A673 (cell line): ENCODE results near the gene C12orf56. TPM values are rescaled to one million over a fixed set of nuclear protein-coding genes. Genes with fewer than 3 reads are reported as not detected.

Source experiments
- BruUV-seq: library from RNA; stranded (reverse); fragments of 400-500 nt; replicated peaks from 2 replicates; lab custom pipeline; 2021; lab: Mats Ljungman, UMichigan
- CTCF ChIA-PET: fragments of 300-600 bp; sonication (Branson Sonifier 250); formaldehyde crosslinking; loops from one replicate; lab custom pipeline; 2022; ENCODE audit warnings: antibody characterized with exemption; lab: Charles Lee
- POLR2A ChIA-PET: fragments of 300-600 bp; sonication (Branson Sonifier 250); formaldehyde crosslinking; loops from one replicate; lab custom pipeline; 2022; ENCODE audit warnings: antibody characterized with exemption; ENCODE audit not compliant: low non-redundant PET; lab: Charles Lee
- DNase-seq: peaks from one replicate; pipeline ENCODE4 v3.0.0-alpha.2; 2015; ENCODE audit warnings: low spot score
- H3K27ac ChIP-seq: fragments of 200-600 bp; sonication (generic); 2 replicates; pipeline ENCODE4 v1.5.1; 2016; ENCODE audit warnings: mixed run types, low read depth, mild to moderate bottlenecking, mixed read lengths, antibody characterized with exemption, low read length; ENCODE audit not compliant: poor library complexity, severe bottlenecking
- H3K27me3 ChIP-seq: fragments of 200-600 bp; sonication (generic); replicated peaks from 2 replicates; pipeline ENCODE4 v1.6.1; 2017; ENCODE audit warnings: mixed run types, low read depth, mild to moderate bottlenecking, mixed read lengths, antibody characterized with exemption, low read length; ENCODE audit not compliant: insufficient read depth, poor library complexity
- H3K36me3 ChIP-seq: fragments of 200-600 bp; sonication (generic); 2 replicates; pipeline ENCODE4 v1.6.1; 2016; ENCODE audit warnings: mixed run types, mild to moderate bottlenecking, mixed read lengths, antibody characterized with exemption, low read length; ENCODE audit not compliant: insufficient read depth, poor library complexity, severe bottlenecking
- H3K4me1 ChIP-seq: fragments of 200-600 bp; sonication (generic); 2 replicates; pipeline ENCODE4 v1.6.1; 2017; ENCODE audit warnings: mixed run types, mild to moderate bottlenecking, mixed read lengths, antibody characterized with exemption, low read length; ENCODE audit not compliant: insufficient read depth, poor library complexity, severe bottlenecking
- H3K4me3 ChIP-seq: fragments of 200-600 bp; sonication (generic); 2 replicates; pipeline ENCODE4 v1.5.1; 2016; ENCODE audit warnings: low read depth, mixed run types, mild to moderate bottlenecking, mixed read lengths, low read length; ENCODE audit not compliant: poor library complexity, severe bottlenecking
- H3K9me3 ChIP-seq: fragments of 200-600 bp; sonication (generic); 2 replicates; pipeline ENCODE4 v1.6.1; 2016; ENCODE audit warnings: mixed run types, low read depth, mild to moderate bottlenecking, mixed read lengths, antibody characterized with exemption, low read length; ENCODE audit not compliant: poor library complexity, severe bottlenecking
- CTCF ChIP-seq: fragments of 300-800, 200-600 bp; sonication (generic); conservative IDR thresholded peaks from 2 replicates; pipeline ENCODE4 v1.5.1; 2017; ENCODE audit warnings: low read depth, mild to moderate bottlenecking, antibody characterized with exemption, low read length, moderate library complexity, mixed read lengths
- EZH2 ChIP-seq: fragments of 200-600 bp; sonication (generic); IDR thresholded peaks from 2 replicates; pipeline ENCODE4 v1.6.1; 2017; ENCODE audit warnings: borderline replicate concordance, low read depth, mild to moderate bottlenecking, mixed read lengths, antibody characterized with exemption, low read length; ENCODE audit not compliant: poor library complexity, severe bottlenecking
- intact Hi-C: fragments of 100-400 bp; cut with micrococcal nuclease; formaldehyde crosslinking; loops from one replicate; pipeline ENCODE4 v1.10.0; 2022; ENCODE audit not compliant: unreplicated experiment
- total RNA-seq: library from RNA; stranded (reverse); gene quantifications from 2 replicates; pipeline ENCODE4 v1.2.3, GENCODE V29; 2021

The C12orf56 gene
- total RNA-seq, 1 experiment from 2014 or later = not detected

DNA sequence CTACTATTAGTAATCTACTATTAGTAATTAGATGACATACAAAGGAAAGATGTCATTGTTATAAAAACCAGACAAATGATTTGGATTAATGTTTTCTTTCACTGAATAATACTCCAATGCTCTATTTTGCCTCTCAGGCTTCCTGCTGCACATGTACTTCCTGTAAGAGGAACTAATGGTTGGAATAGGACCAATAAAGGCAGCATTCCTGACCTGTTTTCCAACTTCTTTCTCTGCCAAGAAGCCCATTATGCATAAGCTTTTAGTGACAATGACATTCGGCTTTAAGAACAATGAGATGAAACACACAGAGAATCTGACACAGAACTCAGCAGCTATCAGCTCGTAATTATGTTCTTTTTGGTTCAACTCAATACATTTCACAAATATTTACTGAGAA is 5.2 kb upstream of the C12orf56 start:
- Histone ChIP-seq H3K4me1 (no peaks in the 10 kb centered on the region), H3K27me3 (no peaks in the 10 kb centered on the region), H3K36me3 (no peaks in the 10 kb centered on the region), H3K9me3 (no peaks in the 10 kb centered on the region), H3K4me3 (no peak overlapping the region), H3K27ac (no peak overlapping the region)
- ChIA-PET POLR2A (interaction anchor here (0.5 kb wide), 1 partner anchor 10 kb away, joined by 3 read pairs; no protein-coding TSS in a partner anchor), CTCF (no interaction called here)
- DNase-seq = no peak
- TF ChIP-seq CTCF (no peak), EZH2 (no peak)
- BruUV-seq = no TSS peak
- intact Hi-C loops = no loop called here

DNA sequence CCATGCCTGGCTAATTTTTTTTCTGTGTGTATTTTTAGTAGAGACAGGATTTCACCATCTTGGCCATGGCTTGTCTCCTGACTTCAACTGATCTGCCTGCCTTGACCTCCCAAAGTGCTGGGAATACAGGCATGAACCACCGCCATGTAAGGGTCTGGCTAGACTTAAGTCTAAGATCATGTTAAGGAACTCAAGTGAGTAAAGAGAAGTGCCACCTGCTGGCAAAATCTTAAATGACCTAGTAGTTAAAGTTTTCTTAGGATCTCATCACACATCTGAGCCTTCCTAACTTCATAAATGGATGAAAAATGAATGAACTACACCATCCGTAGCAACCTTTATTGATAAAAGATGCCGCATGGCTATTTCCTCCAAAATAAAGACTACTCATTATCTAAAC is 1.7 kb upstream of the C12orf56 start:
- H3K27ac ChIP-seq = no peak overlapping the region
- peak; percentile 57 for DNase-seq
- no TSS peak for BruUV-seq
- H3K36me3 ChIP-seq = no peaks in the 10 kb centered on the region
- no peak overlapping the region for H3K4me3 ChIP-seq
- intact Hi-C loops = loop anchor here (2.0 to 5.0 kb wide), 2 partner anchors 125 to 565 kb away; no protein-coding TSS in a partner anchor
- ChIA-PET CTCF (no interaction called here), POLR2A (no interaction called here)
- no peaks in the 10 kb centered on the region for H3K4me1 ChIP-seq
- TF ChIP-seq CTCF = peak; percentile 58
- TF ChIP-seq EZH2 = no peak
- H3K27me3 ChIP-seq = no peaks in the 10 kb centered on the region
- H3K9me3 ChIP-seq = no peaks in the 10 kb centered on the region

GRCh38 chr12:64389154-64389553 is 1.4 kb downstream of the C12orf56 start:
- no peak overlapping the region for H3K27ac ChIP-seq
- TF ChIP-seq EZH2 = no peak
- TF ChIP-seq CTCF = no peak
- ChIA-PET POLR2A (no interaction called here), CTCF (no interaction called here)
- intact Hi-C loops = no loop called here
- no peak for DNase-seq
- H3K9me3 ChIP-seq = no peaks in the 10 kb centered on the region
- BruUV-seq = no TSS peak
- H3K4me3 ChIP-seq = no peak overlapping the region
- no peaks in the 10 kb centered on the region for H3K4me1 ChIP-seq
- no peaks in the 10 kb centered on the region for H3K36me3 ChIP-seq
- H3K27me3 ChIP-seq = no peaks in the 10 kb centered on the region
